ENCODE measurements around the gene MYCN. TPM values are rescaled to one million over a fixed set of nuclear protein-coding genes. Genes with fewer than 3 reads are reported as not detected.

MYCN gene
- total and polyA plus RNA-seq, 2 of the 13 experiments (the other 11 are each of a cell fraction or from before 2014, with no cell fraction given) = not detected

GRCh38 chr2:15946983-15947382 lies 6.6 kb downstream of the MYCN start:
- FAIRE-seq (no peak), DNase-seq (ENCODE audit: low spot score) (no peak), ATAC-seq (no peak)
- CTCF ChIA-PET (ENCODE audit: low intra/inter-chr PET ratio, low total read pairs) = no interaction called here
- POLR2A ChIA-PET = no interaction called here
- Histone ChIP-seq H3K9ac (ENCODE audit: insufficient read depth, low read depth, low read length) (no peak overlapping the region), H3K27me3 (ENCODE audit: control insufficient read depth in 1 of 2, insufficient read depth in 2 of 2, low read length in 2 of 2) (peaks cover 8 to 27% of the 10 kb centered on the region in 2 experiments), H3K4me2 (ENCODE audit: low read depth, low read length) (no peak overlapping the region), H3K27ac (ENCODE audit: extremely low read length, insufficient read depth, low read length) (no peak overlapping the region), H2AFZ (ENCODE audit: low read length) (no peak overlapping the region), H3K4me3 (replicated peaks in 1 of 3; ENCODE audit: insufficient read depth in 1 of 3, low read depth in 2 of 3, low read length in 3 of 3) (no peak overlapping the region), H4K20me1 (ENCODE audit: insufficient read depth, low read length) (no peaks in the 10 kb centered on the region; the same call in 1 of the 2 replicates), H3K9me3 (ENCODE audit: low read length) (no peaks in the 10 kb centered on the region), H3K4me1 (ENCODE audit: insufficient read depth, low read length) (0 out of 2 replicates have a peak, but pooled peaks cover 2% of the 10 kb centered on the region), H3K36me3 (replicated peaks in 1 of 2; ENCODE audit: control insufficient read depth in 1 of 2, insufficient read depth in 2 of 2, low read length in 2 of 2) (no peaks in the 10 kb centered on the region), H3K79me2 (ENCODE audit: insufficient read depth, low read length) (no peaks in the 10 kb centered on the region)
- intact Hi-C loops (cut with micrococcal nuclease; ENCODE audit: unreplicated experiment) = no loop called here
- 40% methylated on average over 3 of the region's 3 CpGs for WGBS (ENCODE audit: low lambda C conversion rate)
- no peak for TF ChIP-seq ZNF777 (CRISPR knock-in tag; IDR thresholded peaks at IDR 0.05)
- no peak for TF ChIP-seq CEBPG (CRISPR knock-in tag; IDR thresholded peaks at IDR 0.05)
- TF ChIP-seq, protein P1, sequence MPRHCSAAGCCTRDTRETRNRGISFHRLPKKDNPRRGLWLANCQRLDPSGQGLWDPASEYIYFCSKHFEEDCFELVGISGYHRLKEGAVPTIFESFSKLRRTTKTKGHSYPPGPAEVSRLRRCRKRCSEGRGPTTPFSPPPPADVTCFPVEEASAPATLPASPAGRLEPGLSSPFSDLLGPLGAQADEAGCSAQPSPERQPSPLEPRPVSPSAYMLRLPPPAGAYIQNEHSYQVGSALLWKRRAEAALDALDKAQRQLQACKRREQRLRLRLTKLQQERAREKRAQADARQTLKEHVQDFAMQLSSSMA (CRISPR knock-in tag; IDR thresholded peaks at IDR 0.05) = no peak
- TF ChIP-seq MTERF4 (CRISPR knock-in tag; IDR thresholded peaks at IDR 0.05) = no peak
- TF ChIP-seq SIN3A (IDR thresholded peaks at IDR 0.05; ENCODE audit: borderline replicate concordance, low read depth, low read length) = no peak
- TF ChIP-seq, protein P2, sequence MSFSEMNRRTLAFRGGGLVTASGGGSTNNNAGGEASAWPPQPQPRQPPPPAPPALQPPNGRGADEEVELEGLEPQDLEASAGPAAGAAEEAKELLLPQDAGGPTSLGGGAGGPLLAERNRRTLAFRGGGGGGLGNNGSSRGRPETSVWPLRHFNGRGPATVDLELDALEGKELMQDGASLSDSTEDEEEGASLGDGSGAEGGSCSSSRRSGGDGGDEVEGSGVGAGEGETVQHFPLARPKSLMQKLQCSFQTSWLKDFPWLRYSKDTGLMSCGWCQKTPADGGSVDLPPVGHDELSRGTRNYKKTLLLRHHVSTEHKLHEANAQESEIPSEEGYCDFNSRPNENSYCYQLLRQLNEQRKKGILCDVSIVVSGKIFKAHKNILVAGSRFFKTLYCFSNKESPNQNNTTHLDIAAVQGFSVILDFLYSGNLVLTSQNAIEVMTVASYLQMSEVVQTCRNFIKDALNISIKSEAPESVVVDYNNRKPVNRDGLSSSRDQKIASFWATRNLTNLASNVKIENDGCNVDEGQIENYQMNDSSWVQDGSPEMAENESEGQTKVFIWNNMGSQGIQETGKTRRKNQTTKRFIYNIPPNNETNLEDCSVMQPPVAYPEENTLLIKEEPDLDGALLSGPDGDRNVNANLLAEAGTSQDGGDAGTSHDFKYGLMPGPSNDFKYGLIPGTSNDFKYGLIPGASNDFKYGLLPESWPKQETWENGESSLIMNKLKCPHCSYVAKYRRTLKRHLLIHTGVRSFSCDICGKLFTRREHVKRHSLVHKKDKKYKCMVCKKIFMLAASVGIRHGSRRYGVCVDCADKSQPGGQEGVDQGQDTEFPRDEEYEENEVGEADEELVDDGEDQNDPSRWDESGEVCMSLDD (CRISPR knock-in tag; IDR thresholded peaks at IDR 0.05; ENCODE audit: borderline replicate concordance) = no peak
- TF ChIP-seq SMARCE1 (IDR thresholded peaks at IDR 0.05; ENCODE audit: borderline replicate concordance) = no peak
- TF ChIP-seq ATF4 (CRISPR knock-in tag; IDR thresholded peaks at IDR 0.05) = no peak
- no peak for TF ChIP-seq GTF2F1 (IDR thresholded peaks at IDR 0.05; ENCODE audit: low read length)
- no peak for TF ChIP-seq ZNF33B (CRISPR knock-in tag; IDR thresholded peaks at IDR 0.05)
- TF ChIP-seq ZNF343 (CRISPR knock-in tag; IDR thresholded peaks at IDR 0.05) = no peak
- in situ Hi-C loops (cut with HindIII; ENCODE audit: extremely low pct_ligation_motif_present, low pct_unique_long_range_greater_than_20kb) = loop anchor here (10.0 kb wide), 1 partner anchor 538 kb away; no protein-coding TSS in a partner anchor
- BruUV-seq (replicated peaks) = no TSS peak

All from HepG2 (cell line).